B cell (primary cell): Measurements from ENCODE around the gene SSRP1. TPM values are rescaled to one million over a fixed set of nuclear protein-coding genes. Genes with fewer than 3 reads are reported as not detected.

Experiments used
- ATAC-seq: fragments of 200-7000 bp; cut with Tn5 transposase; one replicate; pipeline ENCODE4 v1.10.0; 2021; ENCODE audit warnings: low read depth, mild to moderate bottlenecking, moderate number of reproducible peaks, moderate library complexity
- CTCF ChIA-PET: fragments of 350-600 bp; sonication (Branson Sonifier 250); formaldehyde crosslinking; loops from one replicate; lab custom pipeline; 2021; ENCODE audit warnings: antibody characterized with exemption, inconsistent platforms; lab: Charles Lee
- POLR2A ChIA-PET: fragments of 350-600 bp; sonication (Branson Sonifier 250); formaldehyde crosslinking; loops from one replicate; lab custom pipeline; 2021; ENCODE audit warnings: antibody characterized with exemption; lab: Charles Lee
- DNase-seq: peaks from one replicate; pipeline ENCODE4 v3.0.0; 2013
- H2AFZ ChIP-seq: 2 replicates; pipeline ENCODE4 v1.6.1; 2012; ENCODE audit warnings: mild to moderate bottlenecking, low read depth, low read length; ENCODE audit not compliant: insufficient read depth, poor library complexity, severe bottlenecking
- H3K27ac ChIP-seq, 2 donors: 1 replicate in 1 of 2; 2 replicates in 1 of 2; pipeline ENCODE4 v1.5.1; 2012 to 2013; ENCODE audit warnings: low read length in 2 of 2, mild to moderate bottlenecking in 2 of 2, moderate library complexity in 1 of 2
- H3K27me3 ChIP-seq, 4 experiments: fragments of 200-600 bp in 1 of 4; sonication (generic) in 1 of 4; replicated peaks in 1 of 4; 1 replicate in 2 of 4; 2 replicates in 2 of 4; pipeline versions ENCODE4 v1.6.1 to v1.7.0; 2013 to 2016; ENCODE audit warnings: low read length in 3 of 4, mild to moderate bottlenecking in 2 of 4, mixed read lengths in 1 of 4, moderate library complexity in 1 of 4; ENCODE audit not compliant: insufficient read depth in 4 of 4, control insufficient read depth in 3 of 4; ENCODE audit errors: control extremely low read depth in 1 of 4
- H3K36me3 ChIP-seq, 2 experiments: replicated peaks in 1 of 2; 1 replicate in 1 of 2; 2 replicates in 1 of 2; pipeline versions ENCODE4 v1.6.1 to v1.7.1; 2013; ENCODE audit warnings: low read length in 1 of 2; ENCODE audit not compliant: insufficient read depth in 2 of 2, control insufficient read depth in 1 of 2; ENCODE audit errors: control extremely low read depth in 1 of 2, extremely low read depth in 1 of 2
- H3K4me1 ChIP-seq, 2 donors: fragments of 200-600 bp in 1 of 2; sonication (generic) in 1 of 2; 1 replicate in 1 of 2; 2 replicates in 1 of 2; pipeline versions ENCODE4 v1.5.1 to v1.6.1; 2013 to 2017; ENCODE audit warnings: low read length in 2 of 2; ENCODE audit not compliant: control insufficient read depth in 2 of 2, insufficient read depth in 2 of 2
- H3K4me2 ChIP-seq: replicated peaks from 2 replicates; pipeline ENCODE3; 2012; ENCODE audit warnings: mild to moderate bottlenecking, low read depth, low read length; ENCODE audit not compliant: poor library complexity, severe bottlenecking
- H3K4me3 ChIP-seq, 5 experiments: fragments of 200-600 bp in 1 of 5; sonication (generic) in 1 of 5; 1 replicate in 3 of 5; 2 replicates in 2 of 5; pipeline versions ENCODE4 v1.5.1 to v1.7.0; 2011 to 2016; ENCODE audit warnings: low read length in 4 of 5, mild to moderate bottlenecking in 4 of 5, low read depth in 2 of 5, control low read depth in 1 of 5, moderate library complexity in 1 of 5; ENCODE audit not compliant: insufficient read depth in 1 of 5; ENCODE audit errors: control extremely low read depth in 1 of 5, extremely low read depth in 1 of 5
- H3K79me2 ChIP-seq: fragments of 200-600 bp; sonication (generic); one replicate; pipeline ENCODE4 v1.6.0; 2016; ENCODE audit warnings: low read length; ENCODE audit not compliant: control insufficient read depth, insufficient read depth
- H3K9ac ChIP-seq: fragments of 200-600 bp; sonication (generic); 2 replicates; pipeline ENCODE4 v1.6.1; 2017; ENCODE audit warnings: mild to moderate bottlenecking, low read length, moderate library complexity
- H3K9me3 ChIP-seq, 3 donors: one replicate each; pipeline versions ENCODE4 v1.6.1 to v1.7.1; 2013; ENCODE audit warnings: low read length in 2 of 3; ENCODE audit not compliant: control insufficient read depth in 2 of 3, insufficient read depth in 1 of 3; ENCODE audit errors: control extremely low read depth in 1 of 3
- H4K20me1 ChIP-seq: 2 replicates; pipeline ENCODE4 v1.6.0; 2012; ENCODE audit warnings: mild to moderate bottlenecking, low read length; ENCODE audit not compliant: insufficient read depth, control insufficient read depth, poor library complexity, severe bottlenecking
- H3K27ac Mint-ChIP-seq: one replicate; pipeline ENCODE4 v1.8.0; 2021; ENCODE audit warnings: mixed read lengths
- H3K27me3 Mint-ChIP-seq: one replicate; pipeline ENCODE4 v1.8.0; 2021; ENCODE audit warnings: mixed read lengths
- H3K4me1 Mint-ChIP-seq: one replicate; pipeline ENCODE4 v1.8.0; 2021; ENCODE audit warnings: mixed read lengths
- H3K4me3 Mint-ChIP-seq: one replicate; pipeline ENCODE4 v1.8.0; 2021; ENCODE audit warnings: mixed read lengths
- H3K9me3 Mint-ChIP-seq: one replicate; pipeline ENCODE4 v1.8.0; 2022; ENCODE audit warnings: mixed read lengths; ENCODE audit not compliant: insufficient read depth
- EZH2 ChIP-seq: IDR thresholded peaks from 2 replicates; pipeline ENCODE4 v1.6.1; 2012; ENCODE audit warnings: borderline replicate concordance, low read depth, mild to moderate bottlenecking, moderate library complexity, low read length; ENCODE audit not compliant: insufficient read depth, poor library complexity, severe bottlenecking
- WGBS: methylation state at CpG from one replicate; pipeline ENCODE4 v1.1.5; 2013; ENCODE audit warnings: missing lambda C conversion rate; ENCODE audit not compliant: insufficient coverage; 5-methylcytosine and 5-hydroxymethylcytosine counted together
- intact Hi-C: fragments of 100-400 bp; cut with micrococcal nuclease; formaldehyde crosslinking; loops from one replicate; pipeline ENCODE4 v1.10.0; 2022
- polyA plus RNA-seq: library from polyadenylated mRNA; depleted of rRNA; stranded (reverse); fragments of >200 nt; gene quantifications from 2 replicates; pipeline ENCODE4 v1.2.3, GENCODE V29; 2012
- total RNA-seq, 2 donors: library from RNA; stranded (reverse); fragments of 120-200 nt in 1 of 2; gene quantifications; 1 replicate in 1 of 2; 2 replicates in 1 of 2; pipeline versions ENCODE4 v1.2.3 to v1.2.4, GENCODE V29; 2013 to 2022
- TF ChIP-seq, protein P1 (sequence below): fragments of 200-600 bp; IDR thresholded peaks from one replicate; pipeline ENCODE4 v1.8.0; 2022; ENCODE audit warnings: antibody characterized with exemption, mild to moderate bottlenecking

The SSRP1 gene
- total and polyA plus RNA-seq, 2 donors (not counting 1 experiment from before 2014, with no cell fraction given): 40.9 to 66.6 TPM

DNA sequence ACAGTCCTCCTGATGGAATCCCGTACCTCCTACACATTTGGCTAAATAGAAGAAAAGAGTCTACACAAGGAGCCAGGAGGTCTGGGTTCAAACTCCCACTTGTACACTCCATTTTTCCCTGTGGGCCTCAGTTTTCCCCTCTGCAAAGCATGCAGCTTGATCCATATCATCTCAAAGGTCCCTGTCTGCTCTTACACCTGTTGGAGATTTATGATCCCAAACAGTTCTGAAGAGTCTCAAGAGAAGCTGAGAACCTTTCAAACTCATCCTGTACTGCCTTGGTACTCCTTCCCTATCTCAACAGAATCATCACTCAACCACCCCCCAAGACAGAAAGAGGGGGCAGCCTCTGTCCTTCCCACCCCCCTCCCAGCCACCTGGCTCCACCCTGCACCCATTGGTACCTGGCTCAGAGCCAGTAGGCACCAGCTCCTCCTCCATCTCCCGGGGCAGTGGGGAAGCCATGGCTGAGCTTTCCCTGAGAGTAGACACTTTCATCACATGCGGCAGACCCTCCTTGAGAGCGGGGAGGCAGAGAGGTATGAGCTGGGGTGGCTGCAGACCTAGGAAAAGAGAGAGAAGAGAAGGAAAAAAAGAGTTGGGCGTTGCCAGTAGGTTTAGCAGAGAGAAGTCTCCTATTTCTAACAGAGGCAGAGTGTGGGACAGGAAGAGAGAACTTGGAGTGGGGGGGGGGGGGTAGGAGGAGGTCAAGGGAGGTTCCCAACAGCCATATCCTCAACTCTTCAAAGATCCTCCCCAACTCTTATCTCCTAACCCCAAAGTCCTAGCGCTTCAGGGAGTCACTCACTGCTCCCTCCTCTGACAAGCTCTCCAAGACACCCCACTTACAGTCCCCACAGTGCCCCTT lies 14.1 kb downstream of the SSRP1 start:
- Mint-ChIP-seq H3K4me3 (peak overlapping the region; percentile 16), H3K9me3 (no peaks in the 10 kb centered on the region), H3K27ac (peak overlapping the region; percentile 26), H3K4me1 (peaks cover 23% of the 10 kb centered on the region), H3K27me3 (no peaks in the 10 kb centered on the region)
- Histone ChIP-seq H3K27me3 (no peaks in the 10 kb centered on the region), H3K4me1 (peaks cover 13 to 20% of the 10 kb centered on the region in 2 donors), H3K79me2 (no peaks in the 10 kb centered on the region), H3K9me3 (no peaks in the 10 kb centered on the region), H4K20me1 (no peaks in the 10 kb centered on the region), H3K9ac (no peak overlapping the region), H3K4me2 (no peak overlapping the region), H2AFZ (no peak overlapping the region), H3K27ac (no peak overlapping the region), H3K36me3 (peaks cover 0 to 5% of the 10 kb centered on the region in 2 experiments), H3K4me3 (no peak overlapping the region)
- ChIA-PET CTCF (no interaction called here), POLR2A (no interaction called here)
- 100% methylated on average over 2 of the region's 6 CpGs for WGBS
- TF ChIP-seq, protein P1, sequence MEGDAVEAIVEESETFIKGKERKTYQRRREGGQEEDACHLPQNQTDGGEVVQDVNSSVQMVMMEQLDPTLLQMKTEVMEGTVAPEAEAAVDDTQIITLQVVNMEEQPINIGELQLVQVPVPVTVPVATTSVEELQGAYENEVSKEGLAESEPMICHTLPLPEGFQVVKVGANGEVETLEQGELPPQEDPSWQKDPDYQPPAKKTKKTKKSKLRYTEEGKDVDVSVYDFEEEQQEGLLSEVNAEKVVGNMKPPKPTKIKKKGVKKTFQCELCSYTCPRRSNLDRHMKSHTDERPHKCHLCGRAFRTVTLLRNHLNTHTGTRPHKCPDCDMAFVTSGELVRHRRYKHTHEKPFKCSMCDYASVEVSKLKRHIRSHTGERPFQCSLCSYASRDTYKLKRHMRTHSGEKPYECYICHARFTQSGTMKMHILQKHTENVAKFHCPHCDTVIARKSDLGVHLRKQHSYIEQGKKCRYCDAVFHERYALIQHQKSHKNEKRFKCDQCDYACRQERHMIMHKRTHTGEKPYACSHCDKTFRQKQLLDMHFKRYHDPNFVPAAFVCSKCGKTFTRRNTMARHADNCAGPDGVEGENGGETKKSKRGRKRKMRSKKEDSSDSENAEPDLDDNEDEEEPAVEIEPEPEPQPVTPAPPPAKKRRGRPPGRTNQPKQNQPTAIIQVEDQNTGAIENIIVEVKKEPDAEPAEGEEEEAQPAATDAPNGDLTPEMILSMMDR: no peak
- TF ChIP-seq EZH2: no peak
- ATAC-seq: no peak
- no peak for DNase-seq
- intact Hi-C loops: no loop called here

DNA sequence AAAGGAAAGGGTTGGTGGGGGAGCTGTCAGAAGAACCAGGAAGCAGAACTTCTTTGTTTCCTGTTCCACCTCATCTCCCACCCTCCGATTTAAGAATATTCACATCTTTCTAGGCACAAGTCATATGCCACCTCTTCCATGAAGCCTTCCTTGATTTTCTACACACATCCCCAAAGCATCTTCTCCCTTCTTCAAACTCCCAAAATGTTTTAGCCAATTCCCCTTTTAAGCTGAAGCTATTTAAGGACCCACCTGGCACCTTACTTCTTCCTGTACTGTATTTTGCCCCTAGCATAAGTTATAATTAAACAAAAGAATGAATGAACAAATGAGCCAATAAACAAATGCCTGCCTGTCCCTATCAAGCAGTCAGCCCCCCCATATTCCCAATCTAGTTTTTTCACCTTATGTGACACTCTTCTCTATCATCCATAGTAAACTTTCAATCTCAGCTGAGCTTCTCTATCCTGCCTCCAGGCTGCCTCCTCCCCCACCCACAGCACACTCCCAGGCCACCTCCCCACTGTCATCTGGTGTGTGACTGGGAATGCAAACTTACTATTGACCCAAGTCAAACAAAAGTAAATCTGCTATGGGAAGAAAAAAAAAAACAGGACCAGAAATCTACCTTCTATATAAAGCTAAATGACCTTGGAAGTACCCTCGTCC lies 14.8 kb downstream of the SSRP1 start:
- ATAC-seq (no peak), DNase-seq (no peak)
- 90% methylated on average over 2 of the region's 2 CpGs for WGBS
- no peak overlapping the region for H3K27ac Mint-ChIP-seq
- H3K36me3 ChIP-seq: peaks cover 0 to 5% of the 10 kb centered on the region in 2 experiments
- intact Hi-C loops: no loop called here
- no peaks in the 10 kb centered on the region for H3K79me2 ChIP-seq
- H3K9me3 ChIP-seq: no peaks in the 10 kb centered on the region
- no peak overlapping the region for H2AFZ ChIP-seq
- no peak overlapping the region for H3K4me3 Mint-ChIP-seq
- H3K27me3 ChIP-seq: no peaks in the 10 kb centered on the region
- no peak overlapping the region for H3K4me3 ChIP-seq
- H3K9ac ChIP-seq: no peak overlapping the region
- ChIA-PET CTCF (no interaction called here), POLR2A (no interaction called here)
- H3K4me2 ChIP-seq: no peak overlapping the region
- H4K20me1 ChIP-seq: no peaks in the 10 kb centered on the region
- TF ChIP-seq, protein P1: no peak
- TF ChIP-seq EZH2: no peak
- no peaks in the 10 kb centered on the region for H3K27me3 Mint-ChIP-seq
- peaks cover 18% of the 10 kb centered on the region for H3K4me1 Mint-ChIP-seq
- peaks cover 10 to 15% of the 10 kb centered on the region in 2 donors for H3K4me1 ChIP-seq
- no peaks in the 10 kb centered on the region for H3K9me3 Mint-ChIP-seq
- H3K27ac ChIP-seq: no peak overlapping the region
